DMS114 treated with DMSO at 0.1 percent for 48 hours (cell line): Measurements from ENCODE around the gene HTT-AS.

Experiments used
- DNase-seq: peaks from one replicate; lab custom pipeline; 2025; ENCODE audit not compliant: unreplicated experiment; lab: John Stamatoyannopoulos, UW

Gene HTT-AS

DNA sequence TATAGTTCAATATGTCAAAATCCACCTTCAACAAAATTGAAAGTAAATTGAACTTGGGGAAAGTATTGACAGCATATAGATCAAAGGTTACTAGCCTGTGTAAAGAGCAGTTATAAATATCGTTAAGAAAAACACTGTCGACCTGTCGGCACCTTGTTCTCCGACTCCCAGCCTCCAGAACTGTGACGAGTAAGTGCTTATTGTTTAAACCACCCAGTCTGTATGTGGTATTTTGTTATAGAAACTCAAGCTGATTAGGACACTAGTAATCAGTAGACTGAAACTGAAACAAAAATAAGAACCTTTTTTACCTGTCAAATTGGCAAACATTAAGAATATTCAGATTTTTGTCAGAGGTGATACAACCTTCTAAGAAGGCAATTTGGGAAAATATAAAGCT, 17.1 kb upstream of the HTT-AS start:
- no peak for DNase-seq

- no peak for DNase-seq
Measured at GRCh38 chr4:3087115-3087797, 12.9 kb upstream of the HTT-AS start.

- no peak for DNase-seq
Measured at GRCh38 chr4:3085948-3086670, 11.8 kb upstream of the HTT-AS start.

DNA sequence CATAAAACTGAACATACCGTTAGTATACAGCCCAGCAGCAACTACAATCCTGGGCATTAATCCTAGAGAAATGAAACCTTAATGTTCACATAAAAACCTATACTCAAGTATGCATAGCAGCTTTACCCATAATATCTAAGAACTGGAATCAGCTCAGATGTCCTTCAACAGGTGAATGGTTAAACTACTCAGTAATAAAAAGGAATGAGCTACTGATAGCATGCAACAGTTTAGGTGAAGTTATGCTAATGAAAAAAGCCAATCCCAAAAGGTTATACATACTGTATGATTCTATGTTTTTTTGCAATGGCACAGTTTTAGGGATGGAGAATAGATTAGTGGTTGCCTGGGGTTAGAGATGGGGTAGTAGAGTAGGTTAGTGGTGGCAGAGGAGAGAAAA, 9.4 kb upstream of the HTT-AS start:
- no peak for DNase-seq

- DNase-seq = no peak
Measured at GRCh38 chr4:3082925-3083515, 8.7 kb upstream of the HTT-AS start.

DNA sequence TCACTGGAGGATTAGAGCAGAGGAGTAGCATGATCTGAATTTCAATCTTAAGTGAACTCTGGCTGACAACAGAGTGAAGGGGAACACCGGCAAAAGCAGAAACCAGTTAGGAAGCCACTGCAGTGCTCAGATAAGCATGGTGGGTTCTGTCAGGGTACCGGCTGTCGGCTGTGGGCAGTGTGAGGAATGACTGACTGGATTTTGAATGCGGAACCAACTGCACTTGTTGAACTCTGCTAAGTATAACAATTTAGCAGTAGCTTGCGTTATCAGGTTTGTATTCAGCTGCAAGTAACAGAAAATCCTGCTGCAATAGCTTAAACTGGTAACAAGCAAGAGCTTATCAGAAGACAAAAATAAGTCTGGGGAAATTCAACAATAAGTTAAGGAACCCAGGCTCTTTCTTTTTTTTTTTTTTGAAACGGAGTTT, 5.4 kb upstream of the HTT-AS start:
- no peak for DNase-seq

- no peak for DNase-seq
Measured at GRCh38 chr4:3077796-3078195, 3.5 kb upstream of the HTT-AS start.

GRCh38 chr4:3075652-3075981, 1.3 kb upstream of the HTT-AS start:
- no peak for DNase-seq

DNA sequence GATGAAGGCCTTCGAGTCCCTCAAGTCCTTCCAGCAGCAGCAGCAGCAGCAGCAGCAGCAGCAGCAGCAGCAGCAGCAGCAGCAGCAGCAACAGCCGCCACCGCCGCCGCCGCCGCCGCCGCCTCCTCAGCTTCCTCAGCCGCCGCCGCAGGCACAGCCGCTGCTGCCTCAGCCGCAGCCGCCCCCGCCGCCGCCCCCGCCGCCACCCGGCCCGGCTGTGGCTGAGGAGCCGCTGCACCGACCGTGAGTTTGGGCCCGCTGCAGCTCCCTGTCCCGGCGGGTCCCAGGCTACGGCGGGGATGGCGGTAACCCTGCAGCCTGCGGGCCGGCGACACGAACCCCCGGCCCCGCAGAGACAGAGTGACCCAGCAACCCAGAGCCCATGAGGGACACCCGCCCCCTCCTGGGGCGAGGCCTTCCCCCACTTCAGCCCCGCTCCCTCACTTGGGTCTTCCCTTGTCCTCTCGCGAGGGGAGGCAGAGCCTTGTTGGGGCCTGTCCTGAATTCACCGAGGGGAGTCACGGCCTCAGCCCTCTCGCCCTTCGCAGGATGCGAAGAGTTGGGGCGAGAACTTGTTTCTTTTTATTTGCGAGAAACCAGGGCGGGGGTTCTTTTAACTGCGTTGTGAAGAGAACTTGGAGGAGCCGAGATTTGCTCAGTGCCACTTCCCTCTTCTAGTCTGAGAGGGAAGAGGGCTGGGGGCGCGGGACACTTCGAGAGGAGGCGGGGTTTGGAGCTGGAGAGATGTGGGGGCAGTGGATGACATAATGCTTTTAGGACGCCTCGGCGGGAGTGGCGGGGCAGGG, 711 bp upstream of the HTT-AS start:
- DNase-seq = peak; percentile 51

GRCh38 chr4:3073158-3074077, 920 bp downstream of the HTT-AS start:
- DNase-seq = no peak

- no peak for DNase-seq
Measured at GRCh38 chr4:3071811-3072210, 2.5 kb downstream of the HTT-AS start.

GRCh38 chr4:3070709-3071500, 3.4 kb downstream of the HTT-AS start:
- DNase-seq = no peak

- no peak for DNase-seq
Measured at GRCh38 chr4:3069661-3070199, 4.6 kb downstream of the HTT-AS start.

DNA sequence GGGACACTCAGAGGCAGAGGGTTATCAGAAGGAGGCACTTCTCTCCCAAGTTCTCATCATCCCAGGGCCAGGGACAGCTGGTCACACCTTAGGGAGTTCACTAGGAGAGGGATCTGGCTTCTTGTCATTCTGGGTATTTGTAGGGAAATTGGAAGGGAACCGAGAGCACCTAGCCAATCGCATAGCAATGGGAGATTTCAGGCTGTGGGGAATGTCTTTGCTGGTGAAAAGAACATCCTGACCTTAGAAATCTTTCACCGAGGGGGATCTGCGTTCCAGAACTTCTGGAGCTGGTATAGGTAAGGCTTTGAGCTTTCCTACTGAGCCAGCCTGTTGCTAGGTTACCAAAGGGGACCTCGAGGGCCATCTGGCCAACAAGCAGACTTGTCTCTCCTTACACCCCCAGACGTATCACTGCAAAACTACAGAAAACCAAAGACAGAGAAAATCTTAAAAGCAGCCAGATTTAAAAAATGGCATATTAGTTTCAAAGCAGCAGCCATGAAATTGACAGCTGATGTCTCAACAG, 6.8 kb downstream of the HTT-AS start:
- DNase-seq = no peak

GRCh38 chr4:3066836-3067400, 7.4 kb downstream of the HTT-AS start:
- DNase-seq = no peak

DNA sequence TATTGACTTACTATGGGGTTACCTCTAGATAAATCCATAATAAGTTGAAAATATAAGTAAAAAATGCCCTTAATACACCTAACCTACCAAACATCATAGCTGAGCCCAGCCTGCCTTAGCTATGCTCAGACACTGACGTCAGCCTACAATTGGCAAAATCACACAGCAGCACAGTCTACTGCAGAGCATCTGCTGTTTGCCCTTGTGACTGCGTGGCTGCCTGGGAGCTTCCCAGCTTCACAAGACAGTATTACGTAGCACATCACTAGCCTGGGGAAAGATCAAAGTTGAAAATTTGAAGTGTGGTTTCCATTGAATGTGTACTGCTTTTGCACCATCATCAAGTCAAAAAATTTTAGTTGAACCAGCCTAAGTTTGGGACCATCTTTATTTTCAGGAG, 8.8 kb downstream of the HTT-AS start:
- no peak for DNase-seq

GRCh38 chr4:3062471-3062870, 11.9 kb downstream of the HTT-AS start:
- DNase-seq = no peak

DNA sequence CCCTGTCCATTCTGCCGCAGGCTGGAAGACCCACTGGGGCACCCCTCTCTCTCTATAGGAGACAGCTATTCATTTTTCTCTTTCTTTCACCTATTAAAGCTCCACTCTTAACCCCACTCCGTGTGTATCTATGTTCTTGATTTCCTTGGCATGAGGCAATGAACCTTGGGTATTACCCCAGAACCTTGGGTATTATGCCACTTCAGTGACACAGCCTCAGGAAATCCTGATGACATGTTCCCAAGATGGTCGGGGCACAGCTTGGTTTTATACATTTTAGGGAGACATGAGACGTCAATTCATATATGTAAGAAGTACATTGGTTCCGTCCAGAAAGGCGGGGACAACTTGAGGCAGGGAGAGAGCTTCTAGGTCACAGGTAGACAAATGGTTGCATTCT, 13.4 kb downstream of the HTT-AS start:
- DNase-seq = no peak

GRCh38 chr4:3059943-3060342, 14.4 kb downstream of the HTT-AS start:
- no peak for DNase-seq
